Heart left ventricle (tissue), 16 donors: ENCODE results near the gene TC2N. TPM values are rescaled to one million over a fixed set of nuclear protein-coding genes. Genes with fewer than 3 reads are reported as not detected.

Source experiments
- ATAC-seq, 4 donors: fragments of 200-7000 bp; cut with Tn5 transposase; one replicate each; pipeline ENCODE4 v1.9.1; 2020 to 2022; ENCODE audit warnings: moderate library complexity in 4 of 4, mild to moderate bottlenecking in 3 of 4, moderate number of reproducible peaks in 1 of 4
- DNase-seq, 5 donors: peaks; one replicate each; pipeline ENCODE4 v3.0.0-alpha.2; 2020
- H3K27ac ChIP-seq, 12 donors: fragments of 200-600 bp; sonication (generic) in 4 of 12; one replicate each; pipeline versions ENCODE4 v1.5.0 to v1.8.0; 2016 to 2022; ENCODE audit warnings: mild to moderate bottlenecking in 2 of 12
- H3K27me3 ChIP-seq, 9 donors: fragments of 200-600 bp; sonication (generic) in 2 of 9; one replicate each; pipeline versions ENCODE4 v1.5.1 to v1.8.0; 2016 to 2022; ENCODE audit warnings: mild to moderate bottlenecking in 3 of 9
- H3K36me3 ChIP-seq, 9 donors: fragments of 200-600 bp; sonication (generic) in 2 of 9; one replicate each; pipeline versions ENCODE4 v1.5.0 to v1.8.0; 2018 to 2022; ENCODE audit warnings: mild to moderate bottlenecking in 2 of 9
- H3K4me1 ChIP-seq, 12 donors: fragments of 200-600 bp; sonication (generic) in 4 of 12; one replicate each; pipeline versions ENCODE4 v1.5.0 to v1.8.0; 2016 to 2022; ENCODE audit warnings: mild to moderate bottlenecking in 3 of 12
- H3K4me3 ChIP-seq, 12 donors: fragments of 200-600 bp; sonication (generic) in 4 of 12; one replicate each; pipeline versions ENCODE4 v1.5.0 to v1.8.0; 2017 to 2022; ENCODE audit warnings: mild to moderate bottlenecking in 9 of 12, moderate library complexity in 4 of 12
- H3K9me3 ChIP-seq, 12 donors: fragments of 200-600 bp; sonication (generic) in 4 of 12; one replicate each; pipeline versions ENCODE4 v1.5.0 to v1.8.0; 2016 to 2022; ENCODE audit warnings: mild to moderate bottlenecking in 1 of 12
- POLR2A ChIP-seq, 2 donors: fragments of 450-650 bp; IDR thresholded peaks; one replicate each; pipeline ENCODE4 v1.6.1; 2017; ENCODE audit warnings: antibody characterized with exemption in 2 of 2, mild to moderate bottlenecking in 2 of 2, moderate library complexity in 2 of 2
- WGBS, 4 donors: extraction: QIAGEN DNeasy Blood & Tissue Kit in 2 of 4; methylation state at CpG; one replicate each; pipeline versions ENCODE4 v1.1.5 to v1.1.7; 2013 to 2018; 5-methylcytosine and 5-hydroxymethylcytosine counted together
- intact Hi-C, 10 donors: fragments of 100-400 bp; cut with DNase I; formaldehyde crosslinking; loops; one replicate each; pipeline versions ENCODE4 v1.11.1 to v1.14.2; 2022
- polyA plus RNA-seq, 2 donors: library from polyadenylated mRNA; stranded (reverse); fragments of 200-250 nt; gene quantifications; one replicate each; pipeline ENCODE4 v1.2.3, GENCODE V29; 2013
- total RNA-seq, 9 donors: library from RNA; depleted of rRNA in 2 of 9; stranded (reverse); fragments of >200 nt in 2 of 9; fragmentation: NEBNext Ultra II Directional in 3 of 9; extraction: Animal tissue kit (Norgen Biotek cat#: 25700) in 3 of 9; gene quantifications; one replicate each; pipeline versions ENCODE4 v1.1.0 to v1.2.4, GENCODE V29; 2016 to 2023
- TF ChIP-seq, protein P1 (sequence below), 12 donors: fragments of 200-600 bp; sonication (generic) in 4 of 12; IDR thresholded peaks; one replicate each; pipeline versions ENCODE4 v1.5.0 to v1.8.0; 2018 to 2022; ENCODE audit warnings: antibody characterized with exemption in 12 of 12, mild to moderate bottlenecking in 5 of 12
- donor health status: ischemic (EF 13 %, LVEDD 7.1; RV severe dilation, severe dysfunction).
- donor health status: healthy with polysubstance abuse.
- donor health status: DM: no; HTN: yes; CAD: no.
- donor health status: DM: no; HTN: no; CAD: no.
- donor health status: ischemic (EF 25% LVEDD 6.9; RV normal size, moderate dysfunction).
- donor health status: ischemic (EF 25% LVEDD 5.7; RV mildly dilated, moderate dysfunction).
- donor health status: healthy.
- donor health status: DM: yes; HTN: yes; CAD: no.
- donor health status: ischemic (EF 35%, LVEDD 5.7; RV mildly dilated, moderate dysfunction).
- donor health status: nonischemic (EF 11% LVEDD 7.7; RV severe dilation, severe dysfunction).
- donor health status: DM: yes; HTN: yes; CAD: no.
- donor health status: PGD.
- donor health status: ischemic (EF 29% LVEDD 5.4; RV normal size, mild dysfunction).
- donor health status: nonischemic (EF 23%, LVEDD 6.1; RV moderate dilation, normal function).

The TC2N gene
- total and polyA plus RNA-seq, 11 donors, result 1.1 to 17.1 (median 2.8) TPM

DNA sequence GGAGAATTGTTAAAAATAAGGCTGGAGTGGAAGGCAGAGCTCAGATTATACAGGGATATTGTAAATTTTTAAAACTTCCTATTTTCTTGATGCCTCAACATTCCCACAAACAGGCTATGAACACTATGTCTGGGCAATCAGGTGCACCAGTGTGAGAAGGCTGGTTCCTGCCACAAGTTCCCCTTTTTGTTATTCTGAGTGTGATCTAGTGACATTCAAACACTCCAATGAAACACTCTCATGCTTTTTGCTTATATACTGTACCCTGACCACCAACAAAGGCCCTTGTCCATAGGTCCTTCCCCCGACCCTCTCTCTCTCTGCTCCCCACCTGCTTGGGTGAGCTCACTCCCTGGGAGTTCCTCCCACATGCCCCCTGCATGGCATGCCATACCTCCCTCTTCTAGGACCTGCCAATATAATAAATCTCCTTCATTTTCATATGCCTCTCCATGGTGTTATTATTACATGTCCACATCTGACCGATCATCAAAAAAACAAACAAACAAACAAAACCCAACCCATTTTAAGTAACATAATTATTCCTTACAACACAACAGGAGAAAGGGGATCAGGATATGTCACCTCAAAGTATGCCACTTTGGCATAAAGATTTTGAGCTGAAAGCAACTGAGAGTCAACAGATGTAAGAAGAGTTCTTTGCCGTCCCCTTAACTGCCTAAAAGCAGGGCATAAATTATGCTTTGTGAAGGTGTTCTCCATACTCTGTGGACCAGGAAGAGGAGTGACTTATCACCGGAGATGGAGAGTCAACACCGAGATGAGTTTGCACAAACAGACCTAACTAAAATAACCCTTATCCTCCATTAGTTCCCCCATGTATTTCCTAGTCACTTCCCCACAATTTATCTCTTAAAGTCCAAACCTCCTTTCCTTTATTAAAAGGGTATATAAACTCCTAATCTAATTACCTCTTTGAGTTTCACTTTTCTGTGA, 92.9 kb downstream of the TC2N start:
- Histone ChIP-seq H3K4me1 (no peaks in the 10 kb centered on the region), H3K9me3 (no peaks in the 10 kb centered on the region), H3K4me3 (no peak overlapping the region), H3K27ac (no peak overlapping the region), H3K27me3 (no peaks in the 10 kb centered on the region), H3K36me3 (no peaks in the 10 kb centered on the region)
- TF ChIP-seq, protein P1, sequence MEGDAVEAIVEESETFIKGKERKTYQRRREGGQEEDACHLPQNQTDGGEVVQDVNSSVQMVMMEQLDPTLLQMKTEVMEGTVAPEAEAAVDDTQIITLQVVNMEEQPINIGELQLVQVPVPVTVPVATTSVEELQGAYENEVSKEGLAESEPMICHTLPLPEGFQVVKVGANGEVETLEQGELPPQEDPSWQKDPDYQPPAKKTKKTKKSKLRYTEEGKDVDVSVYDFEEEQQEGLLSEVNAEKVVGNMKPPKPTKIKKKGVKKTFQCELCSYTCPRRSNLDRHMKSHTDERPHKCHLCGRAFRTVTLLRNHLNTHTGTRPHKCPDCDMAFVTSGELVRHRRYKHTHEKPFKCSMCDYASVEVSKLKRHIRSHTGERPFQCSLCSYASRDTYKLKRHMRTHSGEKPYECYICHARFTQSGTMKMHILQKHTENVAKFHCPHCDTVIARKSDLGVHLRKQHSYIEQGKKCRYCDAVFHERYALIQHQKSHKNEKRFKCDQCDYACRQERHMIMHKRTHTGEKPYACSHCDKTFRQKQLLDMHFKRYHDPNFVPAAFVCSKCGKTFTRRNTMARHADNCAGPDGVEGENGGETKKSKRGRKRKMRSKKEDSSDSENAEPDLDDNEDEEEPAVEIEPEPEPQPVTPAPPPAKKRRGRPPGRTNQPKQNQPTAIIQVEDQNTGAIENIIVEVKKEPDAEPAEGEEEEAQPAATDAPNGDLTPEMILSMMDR (IDR thresholded peaks at IDR 0.05), result no peak
- TF ChIP-seq POLR2A (IDR thresholded peaks at IDR 0.05), result no peak
- DNase-seq (no peak), ATAC-seq (no peak)
- 70 to 78% (median 76%) methylated on average over 5 of the region's 5 CpGs for WGBS, 4 donors
- intact Hi-C loops, result no loop called here

DNA sequence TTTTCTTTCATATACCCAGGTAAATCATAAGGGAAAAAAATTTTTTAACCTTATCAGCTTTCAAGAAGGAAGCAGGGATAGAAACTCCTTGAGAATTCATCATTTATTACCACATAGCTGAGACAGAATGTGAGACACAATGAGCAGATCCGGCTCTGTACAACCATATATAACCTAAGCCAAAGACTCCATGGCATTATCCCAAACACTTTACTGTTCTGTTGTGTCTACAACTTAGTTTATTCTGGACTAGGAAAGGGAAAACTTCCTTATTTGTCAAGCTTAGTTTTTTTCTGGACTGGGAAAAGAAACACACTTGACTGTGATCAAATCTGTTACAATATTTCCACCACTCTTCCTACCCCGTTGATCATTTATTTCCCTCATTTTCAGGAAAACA, 97.2 kb downstream of the TC2N start:
- TF ChIP-seq POLR2A (IDR thresholded peaks at IDR 0.05), result no peak
- TF ChIP-seq, protein P1 (IDR thresholded peaks at IDR 0.05), result no peak
- Histone ChIP-seq H3K9me3 (peaks cover 0 to 3% (median 0%) of the 10 kb centered on the region in 12 donors), H3K4me1 (no peaks in the 10 kb centered on the region), H3K27ac (no peak overlapping the region), H3K36me3 (no peaks in the 10 kb centered on the region), H3K27me3 (no peaks in the 10 kb centered on the region), H3K4me3 (no peak overlapping the region)
- intact Hi-C loops, result no loop called here
- no peak for DNase-seq
- 70 to 85% (median 80%) methylated on average over 2 of the region's 2 CpGs for WGBS, 4 donors
- ATAC-seq, result no peak

DNA sequence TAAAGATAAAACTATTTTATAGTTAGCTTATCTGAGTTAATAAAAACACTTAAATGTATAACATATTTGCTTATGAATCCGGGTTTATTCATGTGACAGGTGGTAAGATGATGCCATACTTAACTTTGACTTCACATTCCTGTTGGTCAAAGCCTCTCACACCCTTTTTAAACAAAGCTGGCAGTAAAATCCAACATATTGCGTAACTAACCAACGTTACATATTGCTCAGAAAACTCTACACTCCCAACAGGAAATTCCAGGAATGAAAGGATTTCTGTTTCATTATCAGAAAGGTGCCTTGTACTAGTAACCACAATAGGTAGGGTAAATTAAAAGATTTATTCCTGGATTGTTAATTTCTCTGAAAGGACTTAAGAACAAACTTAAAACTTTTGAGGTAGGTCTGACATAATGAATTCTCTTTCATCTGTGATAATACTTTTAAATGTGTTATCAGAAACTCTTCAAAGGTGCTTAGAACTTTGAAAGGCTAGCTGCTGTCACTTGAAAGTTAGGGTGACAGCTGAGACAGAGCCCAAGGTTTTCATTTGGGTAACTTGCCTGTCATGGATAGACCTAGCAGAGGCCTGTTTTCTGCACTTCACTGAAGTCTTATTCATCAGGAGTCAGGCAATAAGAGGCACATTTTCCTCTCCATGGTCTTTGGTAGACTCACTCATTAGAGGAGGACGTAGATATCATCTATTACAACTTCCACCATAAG, 111.6 kb downstream of the TC2N start:
- DNase-seq (no peak), ATAC-seq (peak in 2 of 4 donors; percentile 28 to 63)
- intact Hi-C loops, result no loop called here
- Histone ChIP-seq H3K4me3 (no peak overlapping the region), H3K27ac (peak overlapping the region in 10 of 12 donors; percentile 18 to 77 (median 61)), H3K36me3 (no peaks in the 10 kb centered on the region), H3K9me3 (peaks cover 0 to 13% (median 5%) of the 10 kb centered on the region in 12 donors), H3K4me1 (peaks cover 0 to 19% (median 2%) of the 10 kb centered on the region in 12 donors), H3K27me3 (no peaks in the 10 kb centered on the region)
- no peak for TF ChIP-seq POLR2A (IDR thresholded peaks at IDR 0.05)
- WGBS, 4 donors, result 30 to 51% (median 36%) methylated on average over 4 of the region's 4 CpGs

DNA sequence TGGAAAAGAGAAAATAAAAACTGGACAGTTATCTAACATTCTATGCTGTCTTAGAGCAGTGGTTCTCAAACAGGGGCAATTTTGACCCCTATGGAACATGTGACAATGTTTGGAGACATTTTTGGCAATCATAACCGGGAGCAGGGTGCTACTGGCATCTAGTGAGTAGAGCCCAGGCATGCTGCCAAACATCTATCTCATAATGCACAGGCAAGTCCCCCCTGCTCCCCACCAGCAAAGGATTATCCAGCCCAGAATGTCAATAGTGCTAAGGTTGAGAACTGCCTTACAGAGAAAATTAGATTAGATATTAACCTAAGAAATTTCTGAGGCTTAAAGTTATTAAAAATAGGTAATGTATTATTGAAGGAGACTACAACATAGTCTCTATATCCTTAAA, 112.5 kb downstream of the TC2N start:
- WGBS, 4 donors, result 4 to 17% (median 9%) methylated on average over 1 of the region's 1 CpG
- peaks cover 0 to 4% (median 0%) of the 10 kb centered on the region in 12 donors for H3K9me3 ChIP-seq
- ATAC-seq (no peak), DNase-seq (no peak)
- H3K36me3 ChIP-seq, result no peaks in the 10 kb centered on the region
- H3K27me3 ChIP-seq, result no peaks in the 10 kb centered on the region
- no peak for TF ChIP-seq POLR2A (IDR thresholded peaks at IDR 0.05)
- TF ChIP-seq, protein P1 (IDR thresholded peaks at IDR 0.05), result no peak
- H3K27ac ChIP-seq, result peak overlapping the region in 10 of 12 donors; percentile 35 to 77 (median 61)
- H3K4me3 ChIP-seq, result no peak overlapping the region
- intact Hi-C loops, result no loop called here
- H3K4me1 ChIP-seq, result peaks cover 0 to 19% (median 2%) of the 10 kb centered on the region in 12 donors
